Mesothelial cell of epicardium (in vitro differentiated cells): ENCODE results near the gene PALLD. TPM values are rescaled to one million over a fixed set of nuclear protein-coding genes. Genes with fewer than 3 reads are reported as not detected.
"Not testable (repeated sequence)": the region's sequence is repeated elsewhere in the genome, so short reads cannot be mapped to it uniquely, and the experiment has no call there.

Experiments used
- DNase-seq, 2 experiments: peaks; one replicate each; pipeline ENCODE4 v3.0.0; 2021; ENCODE audit warnings: low spot score in 2 of 2; ENCODE audit not compliant: unreplicated experiment in 2 of 2
- H3K27ac Mint-ChIP-seq: 2 replicates; pipeline ENCODE4 v1.8.0; 2021; ENCODE audit warnings: mixed read lengths
- H3K27me3 Mint-ChIP-seq: 2 replicates; pipeline ENCODE4 v1.8.0; 2021; ENCODE audit warnings: low read depth, mixed read lengths
- H3K36me3 Mint-ChIP-seq: 2 replicates; pipeline ENCODE4 v1.8.0; 2021; ENCODE audit warnings: mixed read lengths
- H3K4me1 Mint-ChIP-seq: 2 replicates; pipeline ENCODE4 v1.8.0; 2021; ENCODE audit warnings: mixed read lengths
- H3K4me3 Mint-ChIP-seq: 2 replicates; pipeline ENCODE4 v1.8.0; 2021; ENCODE audit warnings: mild to moderate bottlenecking, moderate library complexity, mixed read lengths
- H3K9me3 Mint-ChIP-seq: 2 replicates; pipeline ENCODE4 v1.8.0; 2021; ENCODE audit warnings: mixed read lengths
- total RNA-seq: library from RNA; stranded (reverse); gene quantifications from 3 replicates; pipeline ENCODE4 v1.2.1, GENCODE V29; 2021
- TF ChIP-seq, protein P1 (sequence below): fragments of 200-600 bp; sonication (generic); IDR thresholded peaks from one replicate; pipeline ENCODE4 v1.5.0; 2021; ENCODE audit warnings: antibody characterized with exemption; ENCODE audit not compliant: unreplicated experiment

The PALLD gene
- total RNA-seq, 1 donor from 2014 or later, result 158 TPM

DNA sequence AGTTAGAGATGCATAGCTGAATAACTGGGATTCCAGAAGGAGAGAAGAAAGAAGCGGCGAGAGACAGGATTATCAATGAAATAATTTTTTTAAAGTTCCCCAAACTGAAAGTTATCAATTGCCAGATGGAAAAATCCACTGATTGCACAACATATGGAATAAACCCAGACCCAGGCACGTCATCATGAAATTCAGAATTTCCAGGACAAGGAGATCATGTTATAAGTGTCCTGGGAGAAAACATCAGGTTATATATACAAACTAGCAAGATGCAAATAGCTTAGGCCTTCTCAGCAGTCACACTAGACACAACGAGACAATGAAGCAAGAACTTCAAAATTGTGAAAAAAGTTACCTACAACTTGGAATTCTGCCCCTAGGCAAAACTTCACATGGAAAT is 200.0 kb downstream of the PALLD start:
- no peak for DNase-seq
- Mint-ChIP-seq H3K4me1 (peaks cover 53% of the 10 kb centered on the region), H3K27ac (peak overlapping the region; percentile 94), H3K36me3 (peaks cover 12% of the 10 kb centered on the region), H3K27me3 (no peaks in the 10 kb centered on the region), H3K4me3 (no peak overlapping the region), H3K9me3 (no peaks in the 10 kb centered on the region)
- TF ChIP-seq, protein P1, sequence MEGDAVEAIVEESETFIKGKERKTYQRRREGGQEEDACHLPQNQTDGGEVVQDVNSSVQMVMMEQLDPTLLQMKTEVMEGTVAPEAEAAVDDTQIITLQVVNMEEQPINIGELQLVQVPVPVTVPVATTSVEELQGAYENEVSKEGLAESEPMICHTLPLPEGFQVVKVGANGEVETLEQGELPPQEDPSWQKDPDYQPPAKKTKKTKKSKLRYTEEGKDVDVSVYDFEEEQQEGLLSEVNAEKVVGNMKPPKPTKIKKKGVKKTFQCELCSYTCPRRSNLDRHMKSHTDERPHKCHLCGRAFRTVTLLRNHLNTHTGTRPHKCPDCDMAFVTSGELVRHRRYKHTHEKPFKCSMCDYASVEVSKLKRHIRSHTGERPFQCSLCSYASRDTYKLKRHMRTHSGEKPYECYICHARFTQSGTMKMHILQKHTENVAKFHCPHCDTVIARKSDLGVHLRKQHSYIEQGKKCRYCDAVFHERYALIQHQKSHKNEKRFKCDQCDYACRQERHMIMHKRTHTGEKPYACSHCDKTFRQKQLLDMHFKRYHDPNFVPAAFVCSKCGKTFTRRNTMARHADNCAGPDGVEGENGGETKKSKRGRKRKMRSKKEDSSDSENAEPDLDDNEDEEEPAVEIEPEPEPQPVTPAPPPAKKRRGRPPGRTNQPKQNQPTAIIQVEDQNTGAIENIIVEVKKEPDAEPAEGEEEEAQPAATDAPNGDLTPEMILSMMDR, result no peak

DNA sequence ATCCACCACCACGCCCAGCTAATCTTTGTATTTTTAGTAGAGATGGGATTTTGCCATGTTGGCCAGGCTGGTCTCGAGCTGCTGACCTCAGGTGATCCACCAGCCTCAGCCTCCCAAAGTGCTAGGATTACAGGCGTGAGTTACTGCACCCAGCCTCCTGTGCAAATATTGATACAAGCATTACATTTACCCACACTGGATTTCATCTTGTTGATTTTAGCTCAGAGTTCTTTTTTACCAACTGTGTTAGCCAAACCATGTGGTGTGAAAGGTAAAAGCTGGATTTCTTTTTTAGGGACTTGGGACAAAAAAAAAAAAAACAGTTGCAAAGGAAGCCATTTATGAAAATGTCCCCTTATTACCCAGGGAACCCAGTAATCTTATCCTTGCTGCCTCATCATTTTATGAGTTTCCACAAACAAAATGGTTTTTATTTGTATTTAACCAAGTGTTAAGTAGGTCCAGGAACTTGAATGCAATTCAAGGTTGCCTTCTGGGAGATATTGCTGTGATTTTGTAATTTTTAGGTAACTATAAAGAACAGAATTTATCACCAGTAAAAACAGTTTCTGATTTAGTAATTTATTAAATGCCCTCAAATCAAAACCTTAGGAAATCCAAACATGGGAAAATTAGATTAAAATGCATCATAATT is 202.5 kb downstream of the PALLD start:
- no peak overlapping the region for H3K4me3 Mint-ChIP-seq
- no peak overlapping the region for H3K27ac Mint-ChIP-seq
- H3K9me3 Mint-ChIP-seq, result no peaks in the 10 kb centered on the region
- TF ChIP-seq, protein P1, result no peak
- peaks cover 15% of the 10 kb centered on the region for H3K36me3 Mint-ChIP-seq
- no peak for DNase-seq
- peaks cover 28% of the 10 kb centered on the region for H3K4me1 Mint-ChIP-seq
- H3K27me3 Mint-ChIP-seq, result no peaks in the 10 kb centered on the region

DNA sequence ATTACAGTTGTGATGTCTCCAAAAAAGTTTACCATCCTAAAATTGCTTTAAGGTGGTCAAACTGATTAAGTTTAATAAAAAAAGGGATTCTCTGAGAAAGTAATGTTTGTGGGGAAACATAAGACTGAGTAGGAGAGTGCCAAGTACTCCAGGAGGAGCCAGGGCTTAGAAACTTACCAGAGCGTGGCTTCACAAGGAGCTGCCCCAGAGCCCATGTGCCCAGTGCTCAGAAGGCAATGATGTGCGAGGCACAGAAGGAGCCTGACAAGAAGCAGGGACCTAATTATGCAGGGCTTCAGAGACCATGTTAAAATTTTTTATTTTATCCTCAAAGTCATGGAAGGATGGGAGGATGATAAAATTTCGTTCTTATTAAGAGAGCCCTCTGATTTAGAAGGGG is 204.2 kb downstream of the PALLD start:
- Mint-ChIP-seq H3K4me3 (no peak overlapping the region), H3K9me3 (no peaks in the 10 kb centered on the region), H3K27ac (no peak overlapping the region), H3K36me3 (peaks cover 15% of the 10 kb centered on the region), H3K27me3 (no peaks in the 10 kb centered on the region), H3K4me1 (peaks cover 18% of the 10 kb centered on the region)
- TF ChIP-seq, protein P1, result no peak
- DNase-seq, result no peak

DNA sequence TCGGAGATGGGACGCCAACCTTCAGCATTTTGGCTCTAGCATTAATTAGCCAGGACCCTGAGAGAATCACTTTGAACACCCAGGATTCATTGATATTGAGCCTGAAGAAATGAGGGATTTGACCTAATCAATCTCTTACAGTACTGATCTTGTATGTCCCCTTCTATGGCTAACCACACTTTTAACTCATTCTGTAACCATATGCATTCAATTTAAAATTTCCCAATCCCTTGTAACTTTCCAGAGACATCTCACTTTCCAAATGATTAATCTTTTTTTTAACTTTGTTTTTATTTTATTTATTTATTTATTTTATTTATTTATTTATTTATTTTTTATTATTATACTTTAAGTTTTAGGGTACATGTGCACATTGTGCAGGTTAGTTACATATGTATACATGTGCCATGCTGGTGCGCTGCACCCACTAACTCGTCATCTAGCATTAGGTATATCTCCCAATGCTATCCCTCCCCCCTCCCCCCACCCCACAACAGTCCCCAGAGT is 205.8 kb downstream of the PALLD start:
- H3K27ac Mint-ChIP-seq, DNase-seq, H3K4me3 Mint-ChIP-seq, H3K9me3 Mint-ChIP-seq, H3K27me3 Mint-ChIP-seq, H3K4me1 Mint-ChIP-seq: not testable (repeated sequence)
- peaks cover 14% of the 10 kb centered on the region for H3K36me3 Mint-ChIP-seq

DNA sequence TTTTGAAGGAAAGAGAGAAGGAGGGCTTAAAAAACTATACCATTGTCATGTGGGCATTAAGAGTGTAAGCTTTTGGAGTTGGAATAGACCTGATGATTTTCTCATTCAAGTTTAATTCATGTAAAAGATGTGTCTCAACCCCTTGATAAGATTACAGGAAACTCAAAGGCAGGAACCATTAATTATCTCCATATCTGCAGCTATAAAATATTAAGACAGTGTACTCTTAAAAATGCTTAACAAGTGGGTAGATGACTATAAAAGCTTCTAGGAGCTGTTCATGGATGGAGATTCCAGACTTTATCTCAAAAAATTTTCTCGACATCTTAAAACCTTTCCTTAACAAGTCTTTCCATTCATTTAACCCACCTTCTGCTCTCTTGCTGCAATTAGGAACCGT is 208.3 kb downstream of the PALLD start:
- Mint-ChIP-seq H3K4me3 (no peak overlapping the region), H3K36me3 (peaks cover 16% of the 10 kb centered on the region), H3K27ac (peak overlapping the region; percentile 2), H3K27me3 (no peaks in the 10 kb centered on the region), H3K4me1 (peaks cover 6% of the 10 kb centered on the region), H3K9me3 (no peaks in the 10 kb centered on the region)
- TF ChIP-seq, protein P1, result no peak
- no peak for DNase-seq

DNA sequence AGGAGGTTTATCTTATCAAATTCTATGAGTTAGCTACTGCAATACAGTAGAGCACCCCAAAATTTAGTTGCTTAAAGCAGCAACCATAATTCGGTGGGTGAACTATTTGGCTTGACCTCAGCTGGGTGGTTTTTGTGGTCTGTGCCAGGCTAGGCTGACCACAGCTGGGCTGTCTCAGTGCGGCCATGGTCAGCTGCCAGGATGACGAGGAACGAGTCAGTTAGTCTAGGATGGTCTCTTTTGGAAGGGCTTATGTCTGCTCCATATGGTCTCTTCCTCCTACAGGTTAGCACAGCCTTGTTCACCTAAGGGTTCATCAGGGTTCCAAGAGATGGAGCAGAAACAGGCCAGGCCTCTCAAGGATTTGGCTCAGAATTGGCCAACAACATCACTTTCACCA is 210.4 kb downstream of the PALLD start:
- H3K36me3 Mint-ChIP-seq, result peaks cover 19% of the 10 kb centered on the region

More for the DNA sequence above, 210.4 kb downstream of the PALLD start:
- Mint-ChIP-seq H3K27ac (no peak overlapping the region), H3K4me3 (no peak overlapping the region), H3K27me3 (no peaks in the 10 kb centered on the region), H3K4me1 (peaks cover 15% of the 10 kb centered on the region), H3K9me3 (no peaks in the 10 kb centered on the region)
- TF ChIP-seq, protein P1, result no peak
- DNase-seq, result no peak
